ENCODE data around the gene CSNK1D. TPM values are rescaled to one million over a fixed set of nuclear protein-coding genes. Genes with fewer than 3 reads are reported as not detected.
A peak's percentile ranks its signal among the peaks of the same experiment; 100 is the strongest.

Gene CSNK1D
- total and polyA plus RNA-seq, 10 of the 15 experiments (the other 5 are each of a cell fraction or from before 2014, with no cell fraction given) = 5.7 to 105 (median 58.1) TPM

DNA sequence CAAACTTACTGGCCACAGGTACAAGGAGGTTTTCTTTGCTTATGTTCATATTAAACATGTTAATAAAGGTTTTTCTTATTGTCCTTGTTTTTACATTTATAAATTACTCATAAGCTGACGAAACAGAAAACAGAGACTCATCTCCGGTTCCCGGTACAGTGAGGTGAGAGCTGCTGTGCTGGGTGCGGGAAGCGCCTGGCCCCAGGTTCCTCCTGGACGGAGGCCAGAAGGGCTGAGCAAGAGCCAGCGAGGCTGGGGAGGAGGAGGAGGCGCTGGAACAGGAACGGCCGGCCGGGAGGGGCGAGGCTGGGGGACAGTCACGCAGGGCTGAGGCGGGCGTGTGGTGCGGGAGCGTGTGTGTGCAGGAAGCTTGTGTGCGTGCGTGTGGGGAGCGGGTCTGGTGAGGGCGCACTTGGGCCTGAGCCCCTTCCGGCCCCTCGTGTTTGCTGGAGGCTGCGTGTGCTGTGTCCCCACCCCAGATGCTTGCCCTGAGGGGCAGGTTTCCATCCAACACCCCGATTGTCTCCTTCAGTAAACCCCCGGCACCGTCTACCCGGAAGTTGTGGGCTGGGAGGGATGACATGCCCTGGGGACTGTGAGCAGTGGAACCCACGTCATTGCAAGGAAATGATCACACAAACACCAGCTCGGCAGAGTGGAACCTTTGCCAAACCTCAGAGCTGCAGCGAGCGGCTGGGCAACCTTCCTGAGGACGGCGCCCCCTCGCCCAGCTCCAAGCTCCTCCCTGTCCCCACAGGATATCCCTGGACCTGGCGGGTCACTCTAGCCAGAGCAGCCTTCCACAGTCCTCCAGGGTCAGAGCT lies 24.4 kb upstream of the CSNK1D start (continued):
- TF ChIP-seq, protein P1, sequence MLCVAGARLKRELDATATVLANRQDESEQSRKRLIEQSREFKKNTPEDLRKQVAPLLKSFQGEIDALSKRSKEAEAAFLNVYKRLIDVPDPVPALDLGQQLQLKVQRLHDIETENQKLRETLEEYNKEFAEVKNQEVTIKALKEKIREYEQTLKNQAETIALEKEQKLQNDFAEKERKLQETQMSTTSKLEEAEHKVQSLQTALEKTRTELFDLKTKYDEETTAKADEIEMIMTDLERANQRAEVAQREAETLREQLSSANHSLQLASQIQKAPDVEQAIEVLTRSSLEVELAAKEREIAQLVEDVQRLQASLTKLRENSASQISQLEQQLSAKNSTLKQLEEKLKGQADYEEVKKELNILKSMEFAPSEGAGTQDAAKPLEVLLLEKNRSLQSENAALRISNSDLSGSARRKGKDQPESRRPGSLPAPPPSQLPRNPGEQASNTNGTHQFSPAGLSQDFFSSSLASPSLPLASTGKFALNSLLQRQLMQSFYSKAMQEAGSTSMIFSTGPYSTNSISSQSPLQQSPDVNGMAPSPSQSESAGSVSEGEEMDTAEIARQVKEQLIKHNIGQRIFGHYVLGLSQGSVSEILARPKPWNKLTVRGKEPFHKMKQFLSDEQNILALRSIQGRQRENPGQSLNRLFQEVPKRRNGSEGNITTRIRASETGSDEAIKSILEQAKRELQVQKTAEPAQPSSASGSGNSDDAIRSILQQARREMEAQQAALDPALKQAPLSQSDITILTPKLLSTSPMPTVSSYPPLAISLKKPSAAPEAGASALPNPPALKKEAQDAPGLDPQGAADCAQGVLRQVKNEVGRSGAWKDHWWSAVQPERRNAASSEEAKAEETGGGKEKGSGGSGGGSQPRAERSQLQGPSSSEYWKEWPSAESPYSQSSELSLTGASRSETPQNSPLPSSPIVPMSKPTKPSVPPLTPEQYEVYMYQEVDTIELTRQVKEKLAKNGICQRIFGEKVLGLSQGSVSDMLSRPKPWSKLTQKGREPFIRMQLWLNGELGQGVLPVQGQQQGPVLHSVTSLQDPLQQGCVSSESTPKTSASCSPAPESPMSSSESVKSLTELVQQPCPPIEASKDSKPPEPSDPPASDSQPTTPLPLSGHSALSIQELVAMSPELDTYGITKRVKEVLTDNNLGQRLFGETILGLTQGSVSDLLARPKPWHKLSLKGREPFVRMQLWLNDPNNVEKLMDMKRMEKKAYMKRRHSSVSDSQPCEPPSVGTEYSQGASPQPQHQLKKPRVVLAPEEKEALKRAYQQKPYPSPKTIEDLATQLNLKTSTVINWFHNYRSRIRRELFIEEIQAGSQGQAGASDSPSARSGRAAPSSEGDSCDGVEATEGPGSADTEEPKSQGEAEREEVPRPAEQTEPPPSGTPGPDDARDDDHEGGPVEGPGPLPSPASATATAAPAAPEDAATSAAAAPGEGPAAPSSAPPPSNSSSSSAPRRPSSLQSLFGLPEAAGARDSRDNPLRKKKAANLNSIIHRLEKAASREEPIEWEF (IDR thresholded peaks at IDR 0.05; ENCODE audit: insufficient replicate concordance, low read depth, low read length) = no peak
- TF ChIP-seq LARP7 (IDR thresholded peaks at IDR 0.05) = peak; percentile 54
- TF ChIP-seq PAX5 (IDR thresholded peaks at IDR 0.05; ENCODE audit: borderline replicate concordance, low read depth, low read length) = peak; percentile 95
- peak; percentile 64; the same call in 1 of the 2 replicates for TF ChIP-seq NR2F1 (conservative IDR thresholded peaks at IDR 0.05)
- TF ChIP-seq RUNX3 (IDR thresholded peaks at IDR 0.05; ENCODE audit: low read length) = peak; percentile 82
- TF ChIP-seq E2F4 (IDR thresholded peaks at IDR 0.05; ENCODE audit: low read depth, low read length) = no peak
- peak; percentile 33; the same call in 1 of the 2 replicates for TF ChIP-seq RCOR1 (conservative IDR thresholded peaks at IDR 0.05; ENCODE audit: low read depth, low read length)
- TF ChIP-seq, protein P2, sequence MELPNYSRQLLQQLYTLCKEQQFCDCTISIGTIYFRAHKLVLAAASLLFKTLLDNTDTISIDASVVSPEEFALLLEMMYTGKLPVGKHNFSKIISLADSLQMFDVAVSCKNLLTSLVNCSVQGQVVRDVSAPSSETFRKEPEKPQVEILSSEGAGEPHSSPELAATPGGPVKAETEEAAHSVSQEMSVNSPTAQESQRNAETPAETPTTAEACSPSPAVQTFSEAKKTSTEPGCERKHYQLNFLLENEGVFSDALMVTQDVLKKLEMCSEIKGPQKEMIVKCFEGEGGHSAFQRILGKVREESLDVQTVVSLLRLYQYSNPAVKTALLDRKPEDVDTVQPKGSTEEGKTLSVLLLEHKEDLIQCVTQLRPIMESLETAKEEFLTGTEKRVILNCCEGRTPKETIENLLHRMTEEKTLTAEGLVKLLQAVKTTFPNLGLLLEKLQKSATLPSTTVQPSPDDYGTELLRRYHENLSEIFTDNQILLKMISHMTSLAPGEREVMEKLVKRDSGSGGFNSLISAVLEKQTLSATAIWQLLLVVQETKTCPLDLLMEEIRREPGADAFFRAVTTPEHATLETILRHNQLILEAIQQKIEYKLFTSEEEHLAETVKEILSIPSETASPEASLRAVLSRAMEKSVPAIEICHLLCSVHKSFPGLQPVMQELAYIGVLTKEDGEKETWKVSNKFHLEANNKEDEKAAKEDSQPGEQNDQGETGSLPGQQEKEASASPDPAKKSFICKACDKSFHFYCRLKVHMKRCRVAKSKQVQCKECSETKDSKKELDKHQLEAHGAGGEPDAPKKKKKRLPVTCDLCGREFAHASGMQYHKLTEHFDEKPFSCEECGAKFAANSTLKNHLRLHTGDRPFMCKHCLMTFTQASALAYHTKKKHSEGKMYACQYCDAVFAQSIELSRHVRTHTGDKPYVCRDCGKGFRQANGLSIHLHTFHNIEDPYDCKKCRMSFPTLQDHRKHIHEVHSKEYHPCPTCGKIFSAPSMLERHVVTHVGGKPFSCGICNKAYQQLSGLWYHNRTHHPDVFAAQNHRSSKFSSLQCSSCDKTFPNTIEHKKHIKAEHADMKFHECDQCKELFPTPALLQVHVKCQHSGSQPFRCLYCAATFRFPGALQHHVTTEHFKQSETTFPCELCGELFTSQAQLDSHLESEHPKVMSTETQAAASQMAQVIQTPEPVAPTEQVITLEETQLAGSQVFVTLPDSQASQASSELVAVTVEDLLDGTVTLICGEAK (IDR thresholded peaks at IDR 0.05; ENCODE audit: borderline replicate concordance) = peak; percentile 68
- TF ChIP-seq, protein P3, sequence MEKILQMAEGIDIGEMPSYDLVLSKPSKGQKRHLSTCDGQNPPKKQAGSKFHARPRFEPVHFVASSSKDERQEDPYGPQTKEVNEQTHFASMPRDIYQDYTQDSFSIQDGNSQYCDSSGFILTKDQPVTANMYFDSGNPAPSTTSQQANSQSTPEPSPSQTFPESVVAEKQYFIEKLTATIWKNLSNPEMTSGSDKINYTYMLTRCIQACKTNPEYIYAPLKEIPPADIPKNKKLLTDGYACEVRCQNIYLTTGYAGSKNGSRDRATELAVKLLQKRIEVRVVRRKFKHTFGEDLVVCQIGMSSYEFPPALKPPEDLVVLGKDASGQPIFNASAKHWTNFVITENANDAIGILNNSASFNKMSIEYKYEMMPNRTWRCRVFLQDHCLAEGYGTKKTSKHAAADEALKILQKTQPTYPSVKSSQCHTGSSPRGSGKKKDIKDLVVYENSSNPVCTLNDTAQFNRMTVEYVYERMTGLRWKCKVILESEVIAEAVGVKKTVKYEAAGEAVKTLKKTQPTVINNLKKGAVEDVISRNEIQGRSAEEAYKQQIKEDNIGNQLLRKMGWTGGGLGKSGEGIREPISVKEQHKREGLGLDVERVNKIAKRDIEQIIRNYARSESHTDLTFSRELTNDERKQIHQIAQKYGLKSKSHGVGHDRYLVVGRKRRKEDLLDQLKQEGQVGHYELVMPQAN (conservative IDR thresholded peaks at IDR 0.05) = peak; percentile 53; the same call in 1 of the 2 replicates
- peak; percentile 73 for TF ChIP-seq SMAD1 (IDR thresholded peaks at IDR 0.05; ENCODE audit: low read depth, partially characterized antibody)
- peak; percentile 68 to 76; a peak in 3 of 4 replicates for TF ChIP-seq BHLHE40 (IDR thresholded peaks at IDR 0.05; ENCODE audit: borderline replicate concordance in 1 of 2, low read depth in 2 of 2, low read length in 1 of 2)
- peak; percentile 78 for TF ChIP-seq POLR2AphosphoS5 (IDR thresholded peaks at IDR 0.05; ENCODE audit: low read length)
- TF ChIP-seq ZSCAN29 (IDR thresholded peaks at IDR 0.05) = 0 out of 2 replicates have a peak, but pooled peaks have one; percentile 26
- no peak for TF ChIP-seq STAT1 (conservative IDR thresholded peaks at IDR 0.05)

All from GM12878 (cell line).